ENCODE measurements around the gene PAPPA2.

GRCh38 chr1:176785791-176786190, 322.8 kb downstream of the PAPPA2 start:
- TF ChIP-seq CTCF (IDR thresholded peaks at IDR 0.05) (no peak), POLR2A (IDR thresholded peaks at IDR 0.05) (no peak)

Data from sigmoid colon (tissue), 3 donors.